Osteocyte (in vitro differentiated cells): ENCODE results near the gene CAMK1G. TPM values are rescaled to one million over a fixed set of nuclear protein-coding genes. Genes with fewer than 3 reads are reported as not detected.

ENCODE experiments used
- DNase-seq: peaks from one replicate; pipeline ENCODE4 v3.0.0; 2021; ENCODE audit warnings: mixed read lengths; ENCODE audit not compliant: unreplicated experiment; ENCODE audit errors: extremely low spot score
- H3K27ac Mint-ChIP-seq: one replicate; pipeline ENCODE4 v1.8.0; 2021; ENCODE audit warnings: mild to moderate bottlenecking, mixed read lengths; ENCODE audit not compliant: unreplicated experiment
- H3K27me3 Mint-ChIP-seq: one replicate; pipeline ENCODE4 v1.8.0; 2021; ENCODE audit warnings: mixed read lengths; ENCODE audit not compliant: unreplicated experiment
- H3K36me3 Mint-ChIP-seq: one replicate; pipeline ENCODE4 v1.8.0; 2021; ENCODE audit warnings: mixed read lengths; ENCODE audit not compliant: unreplicated experiment
- H3K4me1 Mint-ChIP-seq: one replicate; pipeline ENCODE4 v1.8.0; 2021; ENCODE audit warnings: mixed read lengths; ENCODE audit not compliant: unreplicated experiment
- H3K4me3 Mint-ChIP-seq: one replicate; pipeline ENCODE4 v1.8.0; 2021; ENCODE audit warnings: mild to moderate bottlenecking, moderate library complexity, mixed read lengths; ENCODE audit not compliant: unreplicated experiment
- H3K9me3 Mint-ChIP-seq: one replicate; pipeline ENCODE4 v1.8.0; 2021; ENCODE audit warnings: mixed read lengths; ENCODE audit not compliant: unreplicated experiment
- total RNA-seq: library from RNA; stranded (reverse); gene quantifications from 2 replicates; pipeline ENCODE4 v1.2.1, GENCODE V29; 2021
- TF ChIP-seq, protein P1 (sequence below): fragments of 200-600 bp; sonication (generic); IDR thresholded peaks from 2 replicates; pipeline ENCODE4 v1.5.0; 2021; ENCODE audit warnings: antibody characterized with exemption, mild to moderate bottlenecking, moderate library complexity

CAMK1G gene
- total RNA-seq, 1 donor from 2014 or later = not detected

DNA sequence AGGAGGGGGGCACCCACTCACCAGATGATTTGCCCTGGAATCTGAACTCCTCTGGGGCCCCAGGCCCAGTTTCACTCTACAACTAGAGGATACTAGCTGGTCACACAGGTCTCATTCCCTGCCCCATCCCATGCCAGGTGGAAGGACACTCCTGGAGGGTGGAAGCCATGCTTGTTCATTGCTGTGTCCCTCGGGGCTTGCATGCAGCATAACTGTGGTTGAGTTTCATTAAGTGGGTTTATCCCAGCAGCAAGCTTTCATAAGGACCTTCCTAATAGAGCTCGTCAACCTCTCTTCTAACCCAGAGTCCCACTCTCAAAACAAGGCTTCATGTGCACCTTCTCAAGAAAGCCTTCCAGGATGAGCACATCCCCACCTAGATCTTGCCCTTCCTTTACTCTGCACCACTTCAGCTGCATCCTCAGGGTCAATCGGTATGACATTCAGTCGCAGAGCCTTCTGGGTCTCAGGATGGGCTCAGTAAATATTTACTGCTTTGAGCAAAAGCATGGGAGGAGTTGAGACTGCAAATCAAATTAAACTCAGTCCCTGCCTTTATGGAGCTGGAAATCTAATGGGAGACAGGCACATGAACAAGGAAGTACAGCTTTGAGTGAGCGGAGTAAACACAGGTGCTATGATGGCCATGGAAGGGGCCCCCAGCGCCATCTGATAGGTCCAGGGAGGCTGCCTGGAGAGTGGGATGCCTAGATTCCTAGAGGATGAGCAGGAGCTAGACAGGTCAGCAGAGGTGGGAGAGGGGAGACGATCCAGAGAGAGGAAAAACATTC, 36.4 kb downstream of the CAMK1G start:
- Mint-ChIP-seq H3K9me3 (no peaks in the 10 kb centered on the region), H3K36me3 (no peaks in the 10 kb centered on the region), H3K4me3 (no peak overlapping the region), H3K27me3 (no peaks in the 10 kb centered on the region), H3K27ac (no peak overlapping the region), H3K4me1 (peaks cover 9% of the 10 kb centered on the region)
- TF ChIP-seq, protein P1, sequence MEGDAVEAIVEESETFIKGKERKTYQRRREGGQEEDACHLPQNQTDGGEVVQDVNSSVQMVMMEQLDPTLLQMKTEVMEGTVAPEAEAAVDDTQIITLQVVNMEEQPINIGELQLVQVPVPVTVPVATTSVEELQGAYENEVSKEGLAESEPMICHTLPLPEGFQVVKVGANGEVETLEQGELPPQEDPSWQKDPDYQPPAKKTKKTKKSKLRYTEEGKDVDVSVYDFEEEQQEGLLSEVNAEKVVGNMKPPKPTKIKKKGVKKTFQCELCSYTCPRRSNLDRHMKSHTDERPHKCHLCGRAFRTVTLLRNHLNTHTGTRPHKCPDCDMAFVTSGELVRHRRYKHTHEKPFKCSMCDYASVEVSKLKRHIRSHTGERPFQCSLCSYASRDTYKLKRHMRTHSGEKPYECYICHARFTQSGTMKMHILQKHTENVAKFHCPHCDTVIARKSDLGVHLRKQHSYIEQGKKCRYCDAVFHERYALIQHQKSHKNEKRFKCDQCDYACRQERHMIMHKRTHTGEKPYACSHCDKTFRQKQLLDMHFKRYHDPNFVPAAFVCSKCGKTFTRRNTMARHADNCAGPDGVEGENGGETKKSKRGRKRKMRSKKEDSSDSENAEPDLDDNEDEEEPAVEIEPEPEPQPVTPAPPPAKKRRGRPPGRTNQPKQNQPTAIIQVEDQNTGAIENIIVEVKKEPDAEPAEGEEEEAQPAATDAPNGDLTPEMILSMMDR = no peak
- no peak for DNase-seq

DNA sequence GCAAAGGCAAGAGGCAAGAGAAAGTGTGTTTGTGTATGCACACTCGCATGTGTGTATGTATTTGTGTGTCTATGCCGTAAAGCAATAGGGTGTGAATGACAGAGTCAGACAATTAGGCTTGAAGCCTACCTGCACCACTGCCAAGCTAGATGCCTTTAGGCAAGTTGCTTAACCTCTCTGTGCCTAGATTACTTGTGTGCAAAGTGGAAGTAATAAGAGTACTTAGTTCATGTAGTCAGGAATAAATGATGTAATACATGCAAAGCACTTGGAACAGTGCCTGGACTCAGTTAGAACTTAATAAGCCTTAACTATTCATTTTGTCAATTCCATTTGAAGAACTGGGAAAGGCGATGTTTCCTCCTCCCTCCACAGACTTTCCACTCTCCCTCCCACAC, 37.0 kb downstream of the CAMK1G start:
- Mint-ChIP-seq H3K27ac (no peak overlapping the region), H3K4me1 (peaks cover 12% of the 10 kb centered on the region), H3K36me3 (no peaks in the 10 kb centered on the region), H3K4me3 (no peak overlapping the region), H3K27me3 (no peaks in the 10 kb centered on the region), H3K9me3 (no peaks in the 10 kb centered on the region)
- TF ChIP-seq, protein P1 = no peak
- DNase-seq = no peak

DNA sequence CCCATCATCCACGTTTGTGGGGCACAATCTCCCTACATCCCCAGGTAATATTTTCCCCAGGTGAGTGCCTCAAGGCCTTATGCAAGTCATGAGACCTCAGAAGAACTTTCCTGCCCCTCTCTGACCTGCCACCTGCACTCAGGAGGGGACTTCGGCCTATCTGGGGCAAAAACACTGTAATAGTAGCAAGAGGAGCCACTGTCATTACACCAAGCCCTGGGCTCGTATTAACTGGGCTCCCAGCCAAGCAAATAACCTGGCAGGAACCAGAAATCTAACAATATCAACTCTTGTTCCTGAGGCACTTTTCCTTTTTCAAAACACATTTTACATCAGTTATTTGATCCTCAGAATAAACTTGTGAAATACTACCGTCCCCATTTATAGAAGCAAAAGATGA, 37.8 kb downstream of the CAMK1G start:
- peaks cover 20% of the 10 kb centered on the region for H3K4me1 Mint-ChIP-seq
- no peaks in the 10 kb centered on the region for H3K27me3 Mint-ChIP-seq
- TF ChIP-seq, protein P1 = no peak
- no peaks in the 10 kb centered on the region for H3K36me3 Mint-ChIP-seq
- no peak for DNase-seq
- H3K27ac Mint-ChIP-seq = no peak overlapping the region
- no peak overlapping the region for H3K4me3 Mint-ChIP-seq
- H3K9me3 Mint-ChIP-seq = no peaks in the 10 kb centered on the region

DNA sequence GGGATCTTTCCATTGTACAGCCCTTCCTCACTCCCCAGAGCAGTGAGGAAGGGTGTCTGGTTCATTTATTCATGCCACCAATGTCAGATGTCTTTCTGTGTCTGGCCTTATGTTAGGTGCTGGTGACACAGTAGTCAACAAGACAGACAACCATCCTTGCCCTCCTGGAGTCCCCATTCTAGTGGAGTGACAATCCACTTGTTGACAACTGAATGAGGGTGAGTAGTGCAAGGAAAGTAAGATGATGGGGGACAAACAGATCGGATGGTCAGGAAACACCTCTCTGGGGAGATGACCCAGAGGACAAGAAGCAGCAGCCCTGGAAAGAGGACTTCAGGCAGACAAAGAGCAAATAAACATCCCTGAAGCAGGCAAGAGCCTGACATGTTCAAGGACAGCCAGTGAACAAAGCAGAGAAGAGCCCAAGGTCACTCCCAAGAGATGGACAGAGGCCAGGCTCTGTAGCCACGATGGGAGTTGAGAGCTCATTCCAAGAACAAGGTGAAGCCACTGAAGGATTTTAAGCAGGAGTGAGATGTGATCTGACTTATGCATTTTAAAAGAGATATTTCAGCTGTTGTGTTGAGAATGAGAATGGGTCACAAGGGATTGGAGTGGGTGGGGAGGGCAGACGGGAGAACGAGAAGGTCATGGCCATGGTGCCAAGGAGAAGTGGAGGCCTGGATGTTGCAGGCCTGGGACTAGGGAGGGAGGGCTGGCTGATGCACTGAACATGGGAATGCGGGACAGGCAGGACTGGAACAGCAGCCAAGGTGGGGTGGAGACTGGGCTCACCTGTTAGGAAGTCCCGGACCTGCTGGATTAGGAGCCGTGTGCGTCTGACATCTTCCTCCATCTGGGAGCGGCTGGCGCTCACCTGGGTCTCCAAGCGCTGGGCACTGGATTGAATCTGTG, 38.5 kb downstream of the CAMK1G start:
- H3K4me1 Mint-ChIP-seq = peaks cover 22% of the 10 kb centered on the region
- no peak for DNase-seq
- H3K27ac Mint-ChIP-seq = no peak overlapping the region
- no peak overlapping the region for H3K4me3 Mint-ChIP-seq
- TF ChIP-seq, protein P1 = no peak
- no peaks in the 10 kb centered on the region for H3K9me3 Mint-ChIP-seq
- no peaks in the 10 kb centered on the region for H3K27me3 Mint-ChIP-seq
- H3K36me3 Mint-ChIP-seq = no peaks in the 10 kb centered on the region
